Colonic mucosa (tissue), 4 donors: ENCODE measurements around the gene UXT. TPM values are rescaled to one million over a fixed set of nuclear protein-coding genes. Genes with fewer than 3 reads are reported as not detected.

Experiments used
- DNase-seq: peaks from one replicate; pipeline ENCODE4 v3.0.0-alpha.2; 2020
- H3K27ac ChIP-seq: fragments of 200-600 bp; one replicate; pipeline ENCODE4 v1.8.0; 2021
- H3K27me3 ChIP-seq: fragments of 200-600 bp; one replicate; pipeline ENCODE4 v1.8.0; 2021
- H3K36me3 ChIP-seq: fragments of 200-600 bp; one replicate; pipeline ENCODE4 v1.8.0; 2021
- H3K4me1 ChIP-seq: fragments of 200-600 bp; one replicate; pipeline ENCODE4 v1.8.0; 2021; ENCODE audit warnings: mild to moderate bottlenecking
- H3K4me3 ChIP-seq: fragments of 200-600 bp; one replicate; pipeline ENCODE4 v1.8.0; 2021
- H3K9ac ChIP-seq, 2 donors: one replicate each; pipeline ENCODE4 v1.7.0; 2013; ENCODE audit warnings: control low read depth in 2 of 2, low read depth in 2 of 2, low read length in 2 of 2
- H3K9me3 ChIP-seq: fragments of 200-600 bp; one replicate; pipeline ENCODE4 v1.8.0; 2021
- CTCF ChIP-seq: fragments of 200-600 bp; IDR thresholded peaks from one replicate; pipeline ENCODE4 v1.8.0; 2022; ENCODE audit warnings: antibody characterized with exemption, mild to moderate bottlenecking
- intact Hi-C: fragments of 100-400 bp; cut with DNase I; formaldehyde crosslinking; loops from one replicate; pipeline ENCODE4 v1.14.1; 2022
- total RNA-seq, 2 donors: library from RNA; stranded (reverse); fragmentation: NEBNext Ultra II Directional in 1 of 2; extraction: Animal tissue kit (Norgen Biotek cat#: 25700) in 1 of 2; gene quantifications; one replicate each; pipeline ENCODE4 v1.2.1, GENCODE V29; 2021
- donor health status: healthy.
- donor health status: DM: no; HTN: no; CAD: no.
- donor health status: DM: no; HTN: no; CAD: no.

The UXT gene
- total RNA-seq, 2 donors from 2014 or later = 102 to 123 TPM

GRCh38 chrX:47651043-47651905 is 7.7 kb downstream of the UXT start:
- no peaks in the 10 kb centered on the region for H3K27me3 ChIP-seq
- H3K4me3 ChIP-seq = peak overlapping the region; percentile 32
- H3K27ac ChIP-seq = peak overlapping the region; percentile 52
- DNase-seq = no peak
- H3K4me1 ChIP-seq = no peaks in the 10 kb centered on the region
- H3K9me3 ChIP-seq = no peaks in the 10 kb centered on the region
- no peak for TF ChIP-seq CTCF
- no peaks in the 10 kb centered on the region for H3K36me3 ChIP-seq
- intact Hi-C loops = no loop called here
- peak overlapping the region; percentile 48 to 64 for H3K9ac ChIP-seq

DNA sequence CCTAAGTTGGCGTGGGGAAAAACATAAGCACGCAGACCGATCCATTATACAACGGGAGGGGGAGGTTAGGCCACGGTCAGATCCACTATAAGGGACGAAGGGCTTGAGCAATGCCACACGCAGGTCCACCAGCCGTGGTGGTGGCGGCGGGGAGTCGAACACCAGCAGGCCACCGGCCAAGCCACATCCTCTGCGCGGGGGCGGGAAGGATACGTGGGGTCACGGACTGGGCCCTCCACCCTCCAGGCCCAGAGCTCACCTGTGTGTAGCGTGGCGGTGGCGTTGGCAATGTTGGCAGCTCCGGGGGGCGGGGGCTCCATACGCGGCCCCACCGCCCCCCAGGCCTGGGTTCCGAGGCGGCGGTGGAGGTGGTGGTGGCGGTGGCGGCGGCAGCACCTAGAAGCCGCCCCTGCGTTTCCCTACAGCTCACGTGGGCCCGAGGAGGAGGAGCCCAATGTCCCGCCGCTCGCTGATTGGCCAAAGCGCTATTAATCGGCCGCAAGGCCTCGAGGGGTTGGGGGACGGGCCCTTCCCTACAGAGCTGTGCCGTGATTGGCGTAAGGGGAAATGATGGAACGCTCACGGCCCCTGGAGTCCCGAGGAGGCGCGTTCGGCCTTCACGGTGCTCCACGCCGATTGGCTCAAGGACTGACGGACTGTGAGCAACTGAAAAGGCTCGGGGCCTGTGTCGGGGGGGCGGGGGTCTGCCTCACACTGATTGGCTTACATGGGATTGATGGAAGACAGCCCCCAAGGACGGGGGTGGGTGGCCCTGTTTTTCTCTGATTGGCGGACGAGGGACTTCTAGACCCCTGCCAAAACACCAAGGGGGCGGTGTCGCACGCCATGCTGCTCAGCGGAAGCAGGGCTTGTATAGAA is 8.6 kb downstream of the UXT start, which contains the start of gene ELK1:
ELK1 (minus strand) TSS at position 400 of the 879 bp plus-strand sequence. CDS start 9,122 bp downstream, outside the sequence.
- intact Hi-C loops = no loop called here
- Histone ChIP-seq H3K27me3 (no peaks in the 10 kb centered on the region), H3K9ac (peak within 1 kb of the TSS; percentile 70), H3K36me3 (no peaks in the 10 kb centered on the region), H3K27ac (peak within 1 kb of the TSS; percentile 52), H3K4me3 (peak within 1 kb of the TSS; percentile 54), H3K9me3 (no peaks in the 10 kb centered on the region), H3K4me1 (no peaks in the 10 kb centered on the region)
- no peak for TF ChIP-seq CTCF
- DNase-seq = peak; percentile 92

GRCh38 chrX:47649781-47650163 is 9.2 kb downstream of the UXT start:
- no peak for TF ChIP-seq CTCF
- Histone ChIP-seq H3K4me3 (peak overlapping the region; percentile 54), H3K27me3 (no peaks in the 10 kb centered on the region), H3K9me3 (no peaks in the 10 kb centered on the region), H3K9ac (peak overlapping the region; percentile 35 to 70), H3K36me3 (no peaks in the 10 kb centered on the region), H3K4me1 (no peaks in the 10 kb centered on the region), H3K27ac (peak overlapping the region; percentile 52)
- intact Hi-C loops = no loop called here
- DNase-seq = no peak

DNA sequence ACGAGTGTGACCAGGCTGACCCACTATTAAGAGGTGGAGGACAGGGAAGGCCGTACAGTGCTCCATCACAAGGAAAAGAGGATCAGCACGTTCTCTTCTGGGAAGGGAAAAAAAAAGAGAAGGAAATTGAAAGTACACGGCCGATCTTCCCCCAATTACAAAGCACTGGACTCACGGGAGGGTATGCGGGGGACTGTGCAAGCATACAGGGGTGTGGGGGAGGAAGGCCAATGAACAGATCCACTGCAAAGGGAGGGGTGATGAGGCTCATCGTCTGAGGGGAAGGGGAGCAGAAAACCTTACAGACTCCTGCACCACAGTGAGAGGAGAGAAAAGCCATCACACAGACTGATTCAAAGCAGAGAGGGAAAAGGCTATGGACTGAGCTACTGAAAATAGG is 9.7 kb downstream of the UXT start:
- TF ChIP-seq CTCF = no peak
- no peak for DNase-seq
- H3K9me3 ChIP-seq = no peaks in the 10 kb centered on the region
- H3K4me3 ChIP-seq = peak overlapping the region; percentile 54
- H3K27me3 ChIP-seq = no peaks in the 10 kb centered on the region
- H3K27ac ChIP-seq = no peak overlapping the region
- no peaks in the 10 kb centered on the region for H3K4me1 ChIP-seq
- peak overlapping the region in 1 of 2 donors; percentile 35 for H3K9ac ChIP-seq
- no peaks in the 10 kb centered on the region for H3K36me3 ChIP-seq
- intact Hi-C loops = no loop called here

- TF ChIP-seq CTCF = no peak
- intact Hi-C loops = no loop called here
- Histone ChIP-seq H3K36me3 (no peaks in the 10 kb centered on the region), H3K9ac (no peak overlapping the region), H3K27me3 (no peaks in the 10 kb centered on the region), H3K4me1 (no peaks in the 10 kb centered on the region), H3K4me3 (no peak overlapping the region), H3K27ac (no peak overlapping the region), H3K9me3 (no peaks in the 10 kb centered on the region)
- no peak for DNase-seq
Observed at GRCh38 chrX:47648376-47648775, 10.6 kb downstream of the UXT start.
